ENCODE measurements around the gene ANKS1A.

Gene ANKS1A

GRCh38 chr6:35044761-35045421, 155.8 kb downstream of the ANKS1A start:
- no peak for DNase-seq (ENCODE audit: low read depth)
- in situ Hi-C loops (cut with HindIII; ENCODE audit: low sequenced_read_pairs): no loop called here
- H3K4me3 ChIP-seq (ENCODE audit: low read depth, low read length): no peak overlapping the region
- TF ChIP-seq, protein P1, sequence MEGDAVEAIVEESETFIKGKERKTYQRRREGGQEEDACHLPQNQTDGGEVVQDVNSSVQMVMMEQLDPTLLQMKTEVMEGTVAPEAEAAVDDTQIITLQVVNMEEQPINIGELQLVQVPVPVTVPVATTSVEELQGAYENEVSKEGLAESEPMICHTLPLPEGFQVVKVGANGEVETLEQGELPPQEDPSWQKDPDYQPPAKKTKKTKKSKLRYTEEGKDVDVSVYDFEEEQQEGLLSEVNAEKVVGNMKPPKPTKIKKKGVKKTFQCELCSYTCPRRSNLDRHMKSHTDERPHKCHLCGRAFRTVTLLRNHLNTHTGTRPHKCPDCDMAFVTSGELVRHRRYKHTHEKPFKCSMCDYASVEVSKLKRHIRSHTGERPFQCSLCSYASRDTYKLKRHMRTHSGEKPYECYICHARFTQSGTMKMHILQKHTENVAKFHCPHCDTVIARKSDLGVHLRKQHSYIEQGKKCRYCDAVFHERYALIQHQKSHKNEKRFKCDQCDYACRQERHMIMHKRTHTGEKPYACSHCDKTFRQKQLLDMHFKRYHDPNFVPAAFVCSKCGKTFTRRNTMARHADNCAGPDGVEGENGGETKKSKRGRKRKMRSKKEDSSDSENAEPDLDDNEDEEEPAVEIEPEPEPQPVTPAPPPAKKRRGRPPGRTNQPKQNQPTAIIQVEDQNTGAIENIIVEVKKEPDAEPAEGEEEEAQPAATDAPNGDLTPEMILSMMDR (IDR thresholded peaks at IDR 0.05; ENCODE audit: low read depth, low read length, missing control alignments): no peak

DNA sequence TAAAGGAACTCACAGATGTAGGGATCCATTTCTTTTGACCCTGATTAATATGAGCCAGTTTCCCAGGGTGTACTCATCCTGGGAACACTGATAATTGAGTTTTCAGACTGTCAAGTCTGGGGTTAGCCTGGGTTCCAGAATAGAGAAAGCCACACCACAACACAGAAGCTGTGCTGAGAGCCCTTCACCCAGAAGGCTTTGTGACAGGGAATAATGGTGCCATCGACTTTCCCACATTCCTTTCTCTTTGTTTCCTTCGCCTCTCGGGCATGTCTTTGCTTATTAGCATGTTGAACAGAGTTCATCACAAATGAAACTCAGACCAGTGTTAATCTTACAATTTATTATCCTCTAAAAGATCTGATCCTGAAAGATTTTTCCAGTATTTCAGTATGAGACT, 157.0 kb downstream of the ANKS1A start:
- no peak overlapping the region for H3K4me3 ChIP-seq (ENCODE audit: low read depth, low read length)
- in situ Hi-C loops (cut with HindIII; ENCODE audit: low sequenced_read_pairs): no loop called here
- TF ChIP-seq, protein P1 (IDR thresholded peaks at IDR 0.05; ENCODE audit: low read depth, low read length, missing control alignments): no peak
- no peak for DNase-seq (ENCODE audit: low read depth)

DNA sequence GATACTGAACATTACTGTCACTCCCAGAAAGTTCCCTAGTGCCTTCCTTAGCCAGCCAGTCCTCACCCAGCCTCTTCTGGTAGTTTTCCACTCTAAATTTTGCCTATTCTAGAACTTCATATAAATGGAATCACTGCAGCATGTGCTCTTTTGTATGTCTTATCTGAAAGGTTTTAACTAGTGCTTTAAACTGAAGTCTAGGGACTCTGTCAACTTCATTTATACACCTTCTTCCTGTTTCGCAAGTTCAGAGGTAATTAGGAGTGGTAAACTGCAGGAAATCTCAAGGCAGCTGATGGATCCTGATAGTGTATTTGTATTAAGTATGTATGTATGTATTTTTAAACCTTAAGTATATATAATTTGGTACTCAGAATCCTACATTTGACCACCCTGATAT, 157.8 kb downstream of the ANKS1A start:
- no peak for DNase-seq (ENCODE audit: low read depth)
- H3K4me3 ChIP-seq (ENCODE audit: low read depth, low read length): no peak overlapping the region
- in situ Hi-C loops (cut with HindIII; ENCODE audit: low sequenced_read_pairs): no loop called here
- TF ChIP-seq, protein P1 (IDR thresholded peaks at IDR 0.05; ENCODE audit: low read depth, low read length, missing control alignments): no peak

DNA sequence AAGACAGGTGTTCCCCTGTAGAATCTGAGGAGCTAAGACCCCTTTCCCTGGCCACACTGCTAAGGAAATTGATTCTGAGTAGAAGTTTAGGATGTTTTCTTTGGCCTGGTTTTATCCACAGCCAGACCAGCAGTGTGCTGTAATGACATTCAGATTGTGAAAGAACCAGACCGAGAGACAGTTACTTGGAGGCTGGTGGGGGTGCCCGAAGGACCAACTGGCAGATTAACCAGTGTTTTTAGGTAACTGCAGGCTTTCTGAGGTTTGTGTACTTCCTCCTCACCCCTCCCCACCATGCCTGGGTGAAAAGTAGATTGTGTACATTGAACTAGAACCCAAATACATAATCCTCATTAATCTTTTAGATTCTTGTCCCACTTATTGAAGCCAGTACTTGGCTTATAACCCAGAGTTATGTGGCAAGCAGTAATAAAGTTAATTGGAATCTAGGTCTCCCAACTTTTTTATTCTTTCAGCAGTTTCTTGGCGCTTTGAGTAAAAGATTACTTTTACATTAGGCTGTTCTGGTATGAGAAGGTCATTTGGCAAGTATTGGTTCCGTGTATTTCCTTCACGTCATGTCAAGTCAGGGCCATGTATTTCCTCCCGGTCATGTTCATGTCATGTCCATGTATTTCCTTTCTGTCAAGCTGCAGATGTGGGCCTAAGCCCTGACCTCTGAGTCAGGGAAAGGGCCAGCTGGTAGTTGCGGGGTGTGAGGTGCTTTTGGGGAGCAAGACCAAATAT, 158.4 kb downstream of the ANKS1A start:
- in situ Hi-C loops (cut with HindIII; ENCODE audit: low sequenced_read_pairs): no loop called here
- H3K4me3 ChIP-seq (ENCODE audit: low read depth, low read length): no peak overlapping the region
- TF ChIP-seq, protein P1 (IDR thresholded peaks at IDR 0.05; ENCODE audit: low read depth, low read length, missing control alignments): no peak
- peak; percentile 31 for DNase-seq (ENCODE audit: low read depth)

DNA sequence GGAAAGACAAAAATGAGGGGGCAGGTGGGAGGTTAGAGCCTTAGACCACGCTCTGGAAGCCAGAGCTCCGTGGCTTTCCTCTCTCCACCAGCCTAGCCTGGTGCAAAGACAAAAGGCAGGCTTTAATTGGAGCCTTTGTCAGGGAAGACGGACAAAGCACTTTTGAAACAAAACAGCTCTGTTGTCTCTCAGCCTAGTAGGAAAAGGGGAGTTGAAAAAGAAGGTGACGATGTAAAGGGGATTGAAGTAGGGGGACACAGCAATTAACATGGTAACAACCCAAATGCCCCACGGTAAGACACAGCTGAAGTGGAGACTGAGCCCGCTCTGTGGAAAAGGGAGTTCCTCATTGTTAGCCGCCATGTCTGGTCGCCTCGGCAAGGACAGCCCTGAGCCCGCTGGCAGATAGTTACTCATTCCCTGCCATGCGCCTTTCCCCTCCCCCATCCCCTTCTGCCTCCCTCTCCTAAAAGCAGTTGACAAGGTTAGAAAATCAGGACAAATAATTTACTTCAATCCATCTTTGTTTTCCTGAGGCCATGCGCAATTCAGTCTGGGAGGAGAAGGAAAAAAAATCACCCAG, 159.1 kb downstream of the ANKS1A start:
- no peak for DNase-seq (ENCODE audit: low read depth)
- in situ Hi-C loops (cut with HindIII; ENCODE audit: low sequenced_read_pairs): no loop called here
- H3K4me3 ChIP-seq (ENCODE audit: low read depth, low read length): no peak overlapping the region
- TF ChIP-seq, protein P1 (IDR thresholded peaks at IDR 0.05; ENCODE audit: low read depth, low read length, missing control alignments): no peak

DNA sequence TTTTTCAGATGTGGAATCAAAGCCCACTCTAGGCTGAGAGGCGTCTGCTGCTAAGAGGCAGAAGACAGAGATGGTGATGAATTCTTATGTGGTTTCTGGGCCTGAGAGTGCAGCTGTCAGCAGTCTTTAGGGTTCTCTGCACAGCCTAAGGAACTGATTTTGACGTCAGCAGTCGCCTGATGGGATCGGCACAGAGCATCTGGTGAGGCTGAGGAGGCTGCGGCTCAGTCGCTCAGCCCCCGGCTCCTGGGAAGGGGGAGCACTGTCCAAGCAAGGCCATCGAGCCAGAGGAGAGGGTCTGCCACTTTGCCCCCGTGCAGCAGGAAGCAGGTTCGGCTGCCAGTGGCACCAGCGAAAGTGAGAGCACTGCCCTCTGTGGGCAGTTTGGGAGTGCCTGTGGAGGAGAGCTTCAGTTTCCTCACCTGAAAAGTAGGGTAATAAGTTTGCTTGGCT, 159.6 kb downstream of the ANKS1A start:
- no peak overlapping the region for H3K4me3 ChIP-seq (ENCODE audit: low read depth, low read length)
- TF ChIP-seq, protein P1 (IDR thresholded peaks at IDR 0.05; ENCODE audit: low read depth, low read length, missing control alignments): peak; percentile 43
- DNase-seq (ENCODE audit: low read depth): peak; percentile 59
- in situ Hi-C loops (cut with HindIII; ENCODE audit: low sequenced_read_pairs): no loop called here

Measured in astrocyte of the cerebellum (primary cell).